Esophagus muscularis mucosa (tissue), 4 donors: ENCODE results near the gene MCEMP1. TPM values are rescaled to one million over a fixed set of nuclear protein-coding genes. Genes with fewer than 3 reads are reported as not detected.

Source experiments
- DNase-seq: peaks from one replicate; pipeline ENCODE4 v3.0.0-alpha.2; 2017; ENCODE audit errors: extremely low spot score
- H3K27ac ChIP-seq, 4 donors: fragments of 200-600 bp; sonication (generic); replicated peaks in 1 of 4; 1 replicate in 3 of 4; 2 replicates in 1 of 4; pipeline ENCODE4 v1.5.1; 2016 to 2019; ENCODE audit warnings: mild to moderate bottlenecking in 1 of 4
- H3K27me3 ChIP-seq, 4 donors: fragments of 200-600 bp; sonication (generic); one replicate each; pipeline versions ENCODE4 v1.5.1 to v1.6.0; 2016 to 2019
- H3K36me3 ChIP-seq, 4 donors: fragments of 200-600 bp; sonication (generic); one replicate each; pipeline ENCODE4 v1.5.1; 2016 to 2019
- H3K4me1 ChIP-seq, 4 donors: fragments of 200-600 bp; sonication (generic); one replicate each; pipeline ENCODE4 v1.5.1; 2016 to 2019
- H3K4me3 ChIP-seq, 4 donors: fragments of 200-600 bp; sonication (generic); 1 replicate in 2 of 4; 2 replicates in 2 of 4; pipeline ENCODE4 v1.5.1; 2016 to 2019; ENCODE audit warnings: mild to moderate bottlenecking in 4 of 4, moderate library complexity in 1 of 4
- H3K9me3 ChIP-seq, 4 donors: fragments of 200-600 bp; sonication (generic); 1 replicate in 3 of 4; 2 replicates in 1 of 4; pipeline ENCODE4 v1.5.1; 2016 to 2019
- CTCF ChIP-seq, 3 experiments: fragments of 200-600 bp in 2 of 3; fragments of 450-650 bp in 1 of 3; sonication (generic) in 2 of 3; IDR thresholded peaks; one replicate each; pipeline ENCODE4 v1.5.1; 2017 to 2019; ENCODE audit warnings: antibody characterized with exemption in 3 of 3, mild to moderate bottlenecking in 2 of 3, moderate library complexity in 1 of 3
- EP300 ChIP-seq: sonication (generic); formaldehyde crosslinking; IDR thresholded peaks from one replicate; pipeline ENCODE4 v1.6.1; 2017; ENCODE audit warnings: antibody characterized with exemption
- POLR2A ChIP-seq: fragments of 450-650 bp; IDR thresholded peaks from one replicate; pipeline ENCODE4 v1.6.1; 2017; ENCODE audit warnings: antibody characterized with exemption, moderate library complexity, mild to moderate bottlenecking, low read depth
- POLR2AphosphoS5 ChIP-seq, 2 donors: sonication (generic); formaldehyde crosslinking; IDR thresholded peaks; one replicate each; pipeline ENCODE4 v1.6.1; 2017; ENCODE audit warnings: antibody characterized with exemption in 2 of 2
- WGBS: methylation state at CpG from one replicate; pipeline ENCODE4 v1.1.5; 2018; 5-methylcytosine and 5-hydroxymethylcytosine counted together
- intact Hi-C: fragments of 100-400 bp; cut with DNase I; formaldehyde crosslinking; loops from one replicate; pipeline ENCODE4 v1.15.1; 2023
- total RNA-seq, 4 donors: library from RNA; depleted of rRNA; stranded (reverse); fragments of >200 nt; gene quantifications; one replicate each; pipeline versions ENCODE4 v1.1.0 to v1.2.1, GENCODE V29; 2016

MCEMP1 gene
- total RNA-seq, 4 donors from 2014 or later, result 0.34 to 2.0 (median 0.42) TPM; not detected in 1

- intact Hi-C loops, result no loop called here
- Histone ChIP-seq H3K4me1 (no peaks in the 10 kb centered on the region), H3K27ac (no peak overlapping the region), H3K9me3 (no peaks in the 10 kb centered on the region), H3K36me3 (no peaks in the 10 kb centered on the region), H3K4me3 (no peak overlapping the region), H3K27me3 (peaks cover 0 to 43% (median 0%) of the 10 kb centered on the region in 4 donors)
- WGBS, result 32% methylated on average over 8 of the region's 9 CpGs
- TF ChIP-seq CTCF (IDR thresholded peaks at IDR 0.05) (no peak), EP300 (no peak), POLR2A (no peak), POLR2AphosphoS5 (IDR thresholded peaks at IDR 0.05) (no peak)
- no peak for DNase-seq
These were observed 18.6 kb upstream of the MCEMP1 start for GRCh38 chr19:7658219-7658686.

- no peak overlapping the region for H3K27ac ChIP-seq
- DNase-seq, result no peak
- no peaks in the 10 kb centered on the region for H3K4me1 ChIP-seq
- TF ChIP-seq EP300 (no peak), POLR2AphosphoS5 (IDR thresholded peaks at IDR 0.05) (no peak), CTCF (IDR thresholded peaks at IDR 0.05) (no peak), POLR2A (no peak)
- no peaks in the 10 kb centered on the region for H3K9me3 ChIP-seq
- no peaks in the 10 kb centered on the region for H3K36me3 ChIP-seq
- WGBS, result 80% methylated on average over 8 of the region's 8 CpGs
- intact Hi-C loops, result no loop called here
- no peak overlapping the region for H3K4me3 ChIP-seq
- peaks cover 0 to 57% (median 0%) of the 10 kb centered on the region in 4 donors for H3K27me3 ChIP-seq
These were observed 14.9 kb upstream of the MCEMP1 start for GRCh38 chr19:7661744-7662538.

GRCh38 chr19:7662657-7663056 is 14.2 kb upstream of the MCEMP1 start:
- 80% methylated on average over 14 of the region's 14 CpGs for WGBS
- no peaks in the 10 kb centered on the region for H3K9me3 ChIP-seq
- intact Hi-C loops, result no loop called here

GRCh38 chr19:7663706-7664105 is 13.2 kb upstream of the MCEMP1 start:
- H3K36me3 ChIP-seq, result no peaks in the 10 kb centered on the region
- no peak overlapping the region for H3K27ac ChIP-seq
- WGBS, result 74% methylated on average over 7 of the region's 7 CpGs
- peaks cover 0 to 70% (median 0%) of the 10 kb centered on the region in 4 donors for H3K27me3 ChIP-seq
- H3K4me1 ChIP-seq, result no peaks in the 10 kb centered on the region
- TF ChIP-seq POLR2A (no peak), CTCF (IDR thresholded peaks at IDR 0.05) (no peak), EP300 (no peak), POLR2AphosphoS5 (IDR thresholded peaks at IDR 0.05) (no peak)
- DNase-seq, result no peak
- no peaks in the 10 kb centered on the region for H3K9me3 ChIP-seq
- H3K4me3 ChIP-seq, result no peak overlapping the region
- intact Hi-C loops, result no loop called here

More at GRCh38 chr19:7662657-7663056, 14.2 kb upstream of the MCEMP1 start:
- H3K27ac ChIP-seq, result no peak overlapping the region
- no peak for DNase-seq
- no peaks in the 10 kb centered on the region for H3K36me3 ChIP-seq
- H3K27me3 ChIP-seq, result peaks cover 0 to 60% (median 0%) of the 10 kb centered on the region in 4 donors
- TF ChIP-seq POLR2AphosphoS5 (IDR thresholded peaks at IDR 0.05) (no peak), CTCF (IDR thresholded peaks at IDR 0.05) (no peak), EP300 (no peak), POLR2A (no peak)
- no peaks in the 10 kb centered on the region for H3K4me1 ChIP-seq
- no peak overlapping the region for H3K4me3 ChIP-seq
